Mesangial cell (primary cell): Measurements from ENCODE around the gene MIGA1. TPM values are rescaled to one million over a fixed set of nuclear protein-coding genes. Genes with fewer than 3 reads are reported as not detected.

Source experiments
- total RNA-seq: library from RNA; depleted of rRNA; stranded (reverse); fragments of >200 nt; gene quantifications from 2 replicates; pipeline ENCODE4 v1.2.3, GENCODE V29; 2015

MIGA1 gene, protein sequence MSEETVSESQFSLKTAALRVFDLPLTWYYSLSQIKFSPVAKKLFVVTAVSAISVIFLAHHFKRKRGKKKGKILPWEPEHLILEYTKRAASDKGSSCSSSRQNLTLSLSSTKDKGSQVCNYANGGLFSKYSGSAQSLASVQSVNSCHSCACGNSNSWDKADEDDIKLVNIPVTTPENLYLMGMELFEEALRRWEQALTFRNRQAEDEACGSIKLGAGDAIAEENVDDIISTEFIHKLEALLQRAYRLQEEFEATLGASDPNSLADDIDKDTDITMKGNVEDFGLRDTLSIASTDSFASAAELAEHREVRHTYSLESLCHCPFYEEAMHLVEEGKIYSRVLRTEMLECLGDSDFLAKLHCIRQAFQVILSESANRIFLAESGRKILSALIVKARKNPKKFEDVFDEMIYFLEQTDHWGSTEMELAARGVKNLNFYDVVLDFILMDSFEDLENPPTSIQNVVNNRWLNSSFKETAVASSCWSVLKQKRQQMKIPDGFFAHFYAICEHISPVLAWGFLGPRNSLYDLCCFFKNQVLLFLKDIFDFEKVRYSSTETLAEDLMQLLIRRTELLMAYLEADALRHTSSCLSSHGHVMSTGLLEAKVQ
- total RNA-seq = 5.5 and 7.1 TPM in 2 replicates

GRCh38 chr1:77779529-77780281 is at the start of gene MIGA1:
Gene MIGA1 (plus strand): TSS chr1:77779649. CDS start chr1:77783253, 3,604 bp downstream.

GRCh38 chr1:77759071-77760028 is 20.1 kb upstream of the MIGA1 start, which contains the start of gene USP33:
Gene USP33 (minus strand): TSS chr1:77759852. CDS start chr1:77741697, 18,155 bp downstream.

DNA sequence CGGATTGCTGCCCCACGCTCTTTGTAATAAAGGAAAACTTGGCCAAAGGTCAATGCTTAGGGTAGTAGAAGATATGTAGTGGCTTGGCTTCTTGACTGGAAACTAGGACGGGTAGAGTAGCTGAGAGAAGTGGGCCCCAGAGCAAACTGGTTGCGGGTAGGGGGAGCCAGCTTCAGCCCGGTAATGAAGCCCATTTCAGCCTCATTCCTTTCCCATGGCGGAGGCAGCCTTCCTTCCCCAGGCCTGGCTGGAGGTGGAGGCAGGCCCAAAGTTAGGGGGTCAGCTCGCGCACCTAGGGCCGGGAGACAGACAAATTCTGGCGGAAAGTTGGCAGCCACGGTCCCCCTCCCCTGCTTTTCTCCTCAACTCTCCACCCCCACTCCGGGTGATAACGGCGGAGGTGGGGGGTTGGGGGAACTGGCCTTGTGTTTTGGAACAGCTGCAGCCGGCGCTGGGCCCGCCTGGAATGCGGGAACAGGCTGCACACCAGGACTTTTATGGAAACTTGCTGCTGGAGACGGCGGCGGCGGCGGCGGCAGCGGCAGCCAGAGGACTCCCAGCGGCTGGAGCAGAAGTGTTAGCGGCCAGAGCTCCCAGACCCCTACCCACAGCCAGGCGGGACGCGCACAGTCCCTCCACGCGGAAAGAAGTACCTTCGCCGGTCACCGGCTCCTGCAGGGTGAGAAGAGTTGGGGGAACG is 108.8 kb downstream of the MIGA1 start, which contains the start of gene NEXN:
Gene NEXN (plus strand): TSS at position 544 of the 700 bp plus-strand sequence. CDS start 27,483 bp downstream, outside the sequence.

Other genes with a start within 250 kb of the MIGA1 start
- 24.8 and 29.9 TPM in 2 replicates for gene ZZZ3, start 97.0 kb upstream of the MIGA1 start, total RNA-seq
- 28.4 and 29.9 TPM in 2 replicates for gene USP33, start 19.8 kb upstream of the MIGA1 start, total RNA-seq
- gene NEXN, start 109.0 kb downstream of the MIGA1 start, total RNA-seq = 1.3 and 3.1 TPM in 2 replicates
- 64.7 and 102 TPM in 2 replicates for gene FUBP1, start 199.4 kb downstream of the MIGA1 start, total RNA-seq
- 9.5 and 13.4 TPM in 2 replicates for gene DNAJB4, start 225.3 kb downstream of the MIGA1 start, total RNA-seq